ACHN (cell line): ENCODE measurements around the gene NMNAT3.
"Not testable (repeated sequence)": the region's sequence is repeated elsewhere in the genome, so short reads cannot be mapped to it uniquely, and the experiment has no call there.

Experiments
- DNase-seq: peaks from one replicate; pipeline ENCODE4 v3.0.0-alpha.2; 2015
- in situ Hi-C: cut with HindIII; loops from 2 replicates; pipeline ENCODE4 v1.10.0; 2017; ENCODE audit warnings: low sequenced_read_pairs, low pct_ligation_motif_present, low pct_unique_long_range_greater_than_20kb

The NMNAT3 gene

DNA sequence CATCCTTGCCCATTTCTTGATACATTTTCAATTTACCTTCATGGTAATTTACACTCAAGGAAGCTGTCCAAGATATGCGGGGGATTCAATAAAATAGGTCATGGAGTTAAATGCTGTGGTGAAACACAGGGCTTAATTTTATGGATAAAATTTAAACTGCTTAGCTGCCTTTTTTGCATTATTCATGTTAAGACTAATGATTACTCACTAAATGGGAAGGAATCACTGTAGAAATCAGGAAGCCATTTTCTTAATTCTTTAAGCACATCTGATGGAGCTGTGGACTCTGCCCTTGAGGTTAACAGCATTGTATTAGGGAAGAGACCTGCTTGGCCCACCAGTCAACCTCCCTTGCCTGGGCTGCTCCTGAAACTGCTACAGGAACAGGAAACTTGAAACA, 75.8 kb downstream of the NMNAT3 start:
- in situ Hi-C loops, result no loop called here
- DNase-seq, result no peak

DNA sequence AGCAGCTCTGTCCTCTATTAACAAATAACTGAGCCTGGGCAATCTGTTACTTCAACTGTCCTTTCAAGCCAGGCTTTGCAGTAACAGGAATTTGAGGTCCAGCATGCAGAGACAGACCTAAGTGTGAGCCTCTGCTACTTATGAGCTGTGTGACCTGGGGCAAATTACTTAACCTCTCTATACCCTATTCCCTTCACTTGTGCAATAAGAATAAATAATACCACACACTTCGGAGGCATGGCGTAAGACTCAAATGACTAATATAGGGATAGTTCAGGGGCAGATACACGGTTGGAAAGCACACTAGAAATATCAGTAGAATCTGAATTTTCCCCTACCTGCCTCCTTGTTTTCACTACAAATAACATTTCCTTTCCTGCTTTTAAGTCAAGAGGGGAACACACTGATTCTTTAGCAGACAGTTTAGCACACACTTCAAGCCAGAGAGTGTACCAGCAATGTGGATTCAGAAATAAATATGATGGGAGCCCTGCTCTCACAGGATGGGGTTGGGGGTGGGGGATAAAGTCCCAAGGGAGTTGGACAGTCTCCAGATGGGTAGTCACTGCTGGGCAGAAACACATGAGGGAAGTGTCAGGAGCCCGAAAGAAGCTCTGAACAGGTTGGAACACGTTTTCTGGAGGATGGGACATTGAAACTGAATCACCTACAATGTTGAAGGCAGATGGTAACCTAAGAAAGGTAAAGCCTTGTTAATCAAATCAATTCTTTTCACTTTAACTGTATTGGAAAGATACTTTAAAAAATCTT, 76.4 kb downstream of the NMNAT3 start:
- in situ Hi-C loops, result no loop called here
- no peak for DNase-seq

DNA sequence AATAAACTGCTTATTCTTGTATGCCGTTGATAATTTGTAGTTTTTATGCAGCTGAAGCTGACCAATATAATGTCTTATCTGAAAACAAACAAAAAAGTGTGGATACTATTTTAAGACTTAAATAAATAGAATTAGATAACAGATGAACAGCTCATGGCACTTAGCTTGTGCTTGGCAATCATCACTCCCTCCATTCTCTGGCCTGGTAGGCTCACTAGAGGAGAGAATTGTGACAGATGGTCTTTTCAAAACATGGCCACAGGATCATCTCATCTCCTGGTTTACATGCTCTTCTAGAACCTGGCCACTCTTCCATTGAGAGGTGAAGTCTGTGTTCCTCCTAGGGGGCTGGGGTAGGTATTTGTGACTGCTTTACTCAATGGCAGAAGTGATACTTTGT, 79.8 kb downstream of the NMNAT3 start:
- no peak for DNase-seq
- in situ Hi-C loops, result no loop called here

DNA sequence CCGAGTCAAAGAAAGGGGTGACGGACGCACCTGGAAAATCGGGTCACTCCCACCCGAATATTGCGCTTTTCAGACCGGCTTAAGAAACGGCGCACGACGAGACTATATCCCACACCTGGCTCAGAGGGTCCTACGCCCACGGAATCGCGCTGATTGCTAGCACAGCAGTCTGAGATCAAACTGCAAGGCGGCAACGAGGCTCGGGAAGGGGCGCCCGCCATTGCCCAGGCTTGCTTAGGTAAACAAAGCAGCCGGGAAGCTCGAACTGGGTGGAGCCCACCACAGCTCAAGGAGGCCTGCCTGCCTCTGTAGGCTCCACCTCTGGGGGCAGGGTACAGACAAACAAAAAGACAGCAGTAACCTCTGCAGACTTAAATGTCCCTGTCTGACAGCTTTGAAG, 86.6 kb downstream of the NMNAT3 start:
- in situ Hi-C loops, DNase-seq: not testable (repeated sequence)

DNA sequence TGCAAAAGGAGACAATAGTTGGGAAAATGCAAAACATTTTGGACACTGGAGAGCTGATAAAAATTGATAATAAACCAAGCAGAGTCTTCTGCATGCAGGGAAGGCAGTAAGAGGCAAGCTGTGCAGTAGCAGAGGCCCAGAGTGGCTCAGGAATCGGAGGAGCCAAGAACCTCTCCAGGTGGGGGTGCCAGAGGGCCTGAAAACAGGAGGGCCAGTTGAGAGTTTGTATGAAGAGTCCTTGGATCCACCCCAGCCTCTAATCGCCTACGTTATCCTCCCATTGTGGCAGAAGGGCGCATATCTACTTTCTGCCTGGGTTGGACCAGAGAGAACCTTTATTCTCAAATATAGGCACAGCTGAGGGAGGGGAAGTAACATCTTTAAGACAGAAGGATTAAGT, 89.3 kb downstream of the NMNAT3 start:
- peak; percentile 16 for DNase-seq
- in situ Hi-C loops, result no loop called here

DNA sequence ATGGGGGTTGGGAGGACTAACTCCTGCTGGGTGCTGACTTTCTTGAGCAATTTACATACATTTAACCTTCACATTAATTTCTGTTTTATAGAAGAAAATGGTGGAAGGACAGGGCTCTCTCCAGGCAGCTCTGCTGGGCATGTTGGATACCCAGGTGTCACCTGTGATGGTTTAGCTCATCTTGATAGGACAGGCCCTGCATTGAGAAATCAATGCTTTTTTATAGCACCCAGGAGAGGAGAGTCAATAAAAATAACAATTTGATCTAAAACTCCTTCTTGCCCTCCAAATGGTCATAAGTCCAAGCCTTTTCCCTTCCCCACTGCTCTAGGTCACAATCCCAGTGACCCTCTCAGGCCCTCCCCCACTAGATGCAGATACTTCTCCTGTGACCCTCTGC, 90.0 kb downstream of the NMNAT3 start:
- in situ Hi-C loops, result no loop called here

DNA sequence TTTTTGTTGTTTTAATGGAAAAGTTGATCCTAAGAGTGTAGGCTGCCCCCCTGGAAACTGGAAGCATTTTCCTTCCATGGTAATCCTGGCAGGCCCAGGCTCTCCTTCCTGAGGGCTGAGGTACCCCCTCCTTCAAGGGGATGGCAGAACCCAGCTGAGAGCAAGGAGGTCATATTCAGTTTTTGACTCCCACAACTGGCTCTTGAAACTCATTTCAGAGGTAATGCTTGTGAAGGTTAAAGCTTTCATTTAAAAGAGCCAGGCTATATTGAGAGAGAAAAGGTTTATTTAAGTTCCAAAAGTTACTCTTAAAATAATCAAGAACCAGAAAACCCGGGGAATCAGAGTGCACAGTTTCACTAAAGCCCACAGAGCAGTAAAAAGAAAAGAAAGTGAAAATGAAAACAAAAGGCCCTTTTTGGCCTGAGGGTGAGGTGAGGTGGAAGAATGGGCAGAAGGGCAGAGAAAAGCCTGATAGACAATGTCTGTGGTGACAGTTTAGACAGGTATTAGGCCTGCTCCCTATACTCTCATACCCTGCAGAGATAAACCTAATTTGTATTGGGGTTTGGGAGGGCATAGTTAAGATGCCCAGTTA, 91.3 kb downstream of the NMNAT3 start:
- in situ Hi-C loops, result no loop called here
- DNase-seq, result no peak

More for the DNA sequence above, 90.0 kb downstream of the NMNAT3 start:
- DNase-seq, result no peak

DNA sequence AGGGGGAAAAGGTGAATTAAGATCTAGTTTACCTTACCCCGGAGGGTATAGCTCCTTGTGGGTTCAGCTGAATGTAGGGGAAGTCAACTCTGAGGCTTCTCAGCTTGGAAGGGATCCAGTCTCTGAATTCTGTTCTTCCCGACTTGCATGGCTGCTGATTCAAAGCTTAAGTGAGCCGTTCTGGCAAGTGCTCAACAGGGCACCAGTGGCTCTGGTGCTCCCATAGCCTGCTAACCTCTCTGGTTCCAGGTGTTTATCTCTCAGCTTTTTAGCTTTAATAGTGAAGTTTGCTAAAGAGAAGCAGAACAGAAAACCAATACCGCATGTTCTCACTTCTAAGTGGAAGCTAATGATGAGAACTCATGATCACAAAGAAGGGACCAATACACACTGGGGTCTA, 92.0 kb downstream of the NMNAT3 start:
- in situ Hi-C loops, result no loop called here
- DNase-seq, result no peak

DNA sequence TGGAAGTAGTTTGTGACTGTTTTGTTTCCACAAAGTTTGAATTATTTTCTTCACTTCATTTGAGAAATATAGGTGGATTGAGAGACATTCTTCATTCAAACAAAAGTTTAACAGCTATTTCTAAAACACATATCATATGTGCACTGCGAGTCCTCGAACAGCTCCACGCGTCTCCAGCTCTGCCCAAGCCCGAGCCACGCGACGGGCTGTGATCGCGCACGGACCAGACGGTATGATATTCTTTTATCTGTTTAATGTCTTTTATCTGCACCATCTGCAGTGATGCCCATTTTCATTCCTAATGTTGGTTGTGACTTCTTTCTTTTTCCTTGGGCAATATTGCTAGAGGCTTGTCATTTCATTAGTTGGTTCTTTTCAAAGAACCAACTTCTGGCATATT, 94.1 kb downstream of the NMNAT3 start:
- in situ Hi-C loops, DNase-seq: not testable (repeated sequence)

DNA sequence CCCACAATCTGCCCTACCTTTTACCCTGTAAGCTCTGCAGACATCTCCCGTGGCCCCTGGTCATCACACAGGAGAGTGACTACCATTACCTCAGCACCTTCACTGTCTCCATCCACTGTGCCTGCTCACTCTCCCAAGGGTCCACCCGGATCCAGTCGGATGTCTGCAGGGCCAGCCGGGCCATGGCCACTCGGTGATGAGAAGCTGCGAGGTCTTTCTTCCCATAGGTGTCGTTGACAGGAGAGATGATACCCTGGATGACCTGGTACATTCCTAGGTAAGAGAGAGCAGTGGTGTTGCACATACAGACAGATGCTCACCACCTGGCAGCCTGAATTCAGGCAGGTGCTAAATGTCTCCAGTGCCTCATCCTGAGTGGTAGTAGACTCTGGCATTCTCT, 99.0 kb downstream of the NMNAT3 start:
- in situ Hi-C loops, result no loop called here
- DNase-seq, result no peak

DNA sequence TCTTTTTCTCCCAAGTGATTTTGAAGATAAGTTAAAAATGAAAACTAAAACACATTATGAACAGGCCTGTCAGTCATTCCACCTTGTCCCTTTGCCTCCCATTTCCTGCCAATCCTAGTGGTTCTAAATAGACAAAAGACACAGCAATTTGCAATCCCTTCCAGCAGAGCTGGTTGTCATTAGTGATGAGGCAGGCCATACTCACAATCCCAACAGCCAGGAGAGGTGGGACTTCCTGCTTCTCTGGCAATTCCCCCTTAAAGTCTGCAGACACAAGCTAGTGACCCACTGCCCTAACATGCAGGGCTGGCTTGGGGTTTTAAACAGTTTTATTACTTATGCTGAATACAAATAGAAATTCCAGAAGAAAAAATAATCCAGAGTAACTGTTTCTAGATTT, 99.9 kb downstream of the NMNAT3 start:
- in situ Hi-C loops, result no loop called here
- no peak for DNase-seq

DNA sequence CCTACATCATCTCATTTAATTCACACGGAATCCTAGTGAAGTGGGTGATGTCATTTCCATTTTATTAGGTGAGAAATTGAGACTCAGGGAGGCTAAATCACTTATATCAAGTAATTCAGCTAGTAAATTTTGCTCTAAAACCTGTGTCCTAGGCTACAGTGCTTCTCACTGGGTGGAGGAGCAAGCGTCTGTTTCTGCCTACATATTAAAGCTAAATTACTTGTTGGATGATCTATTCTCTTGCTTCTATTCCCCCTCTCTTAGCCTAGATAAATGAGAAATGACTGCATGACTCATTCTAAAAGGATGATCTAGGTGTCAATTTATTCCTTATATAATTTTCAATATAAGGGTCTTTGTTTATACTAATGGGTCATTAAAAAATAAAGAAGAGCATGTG, 100.4 kb downstream of the NMNAT3 start:
- DNase-seq, result no peak
- in situ Hi-C loops, result no loop called here

DNA sequence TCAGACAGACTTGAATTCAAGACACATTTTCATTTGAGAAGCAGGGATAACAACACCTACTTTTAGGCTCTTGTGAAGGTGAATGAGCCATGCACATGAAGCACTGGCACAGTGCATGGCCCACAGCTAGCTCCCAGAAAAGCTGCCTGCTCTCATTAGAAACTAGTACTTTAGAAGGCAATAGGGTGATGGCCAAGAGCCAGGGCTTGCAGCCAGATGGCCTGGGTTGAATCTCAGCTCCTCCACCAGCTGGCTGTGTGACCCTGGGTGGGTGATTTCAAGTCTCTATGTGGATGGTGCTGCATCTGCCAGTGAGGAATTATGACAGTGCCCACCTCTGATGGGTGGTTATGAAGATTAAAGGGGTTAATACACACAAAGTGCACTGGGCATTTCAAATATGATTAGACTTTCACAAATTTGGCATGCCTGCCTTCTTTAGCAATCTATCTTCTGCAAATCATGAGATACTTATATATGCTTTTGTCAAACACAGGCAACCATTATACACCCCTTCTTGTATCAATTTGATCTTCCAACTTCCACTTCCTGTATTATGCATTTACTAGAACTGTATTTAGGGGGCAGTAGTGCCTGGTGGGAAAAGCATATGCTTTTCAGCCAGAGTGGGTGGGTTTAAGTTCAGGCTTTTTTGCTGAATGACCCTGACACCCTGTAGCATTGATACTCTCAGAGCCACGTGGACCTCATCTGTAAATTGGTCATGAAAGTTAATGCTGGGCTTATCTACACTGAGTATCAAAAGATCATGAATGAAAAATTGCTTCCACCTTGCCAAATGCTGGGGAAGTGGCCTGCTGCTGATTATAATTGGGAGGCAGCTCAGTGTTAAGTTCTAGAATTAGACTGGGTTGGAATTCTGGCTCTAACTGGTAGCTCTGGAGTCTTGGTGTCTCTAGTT, 103.5 kb downstream of the NMNAT3 start:
- in situ Hi-C loops, result no loop called here
- no peak for DNase-seq

DNA sequence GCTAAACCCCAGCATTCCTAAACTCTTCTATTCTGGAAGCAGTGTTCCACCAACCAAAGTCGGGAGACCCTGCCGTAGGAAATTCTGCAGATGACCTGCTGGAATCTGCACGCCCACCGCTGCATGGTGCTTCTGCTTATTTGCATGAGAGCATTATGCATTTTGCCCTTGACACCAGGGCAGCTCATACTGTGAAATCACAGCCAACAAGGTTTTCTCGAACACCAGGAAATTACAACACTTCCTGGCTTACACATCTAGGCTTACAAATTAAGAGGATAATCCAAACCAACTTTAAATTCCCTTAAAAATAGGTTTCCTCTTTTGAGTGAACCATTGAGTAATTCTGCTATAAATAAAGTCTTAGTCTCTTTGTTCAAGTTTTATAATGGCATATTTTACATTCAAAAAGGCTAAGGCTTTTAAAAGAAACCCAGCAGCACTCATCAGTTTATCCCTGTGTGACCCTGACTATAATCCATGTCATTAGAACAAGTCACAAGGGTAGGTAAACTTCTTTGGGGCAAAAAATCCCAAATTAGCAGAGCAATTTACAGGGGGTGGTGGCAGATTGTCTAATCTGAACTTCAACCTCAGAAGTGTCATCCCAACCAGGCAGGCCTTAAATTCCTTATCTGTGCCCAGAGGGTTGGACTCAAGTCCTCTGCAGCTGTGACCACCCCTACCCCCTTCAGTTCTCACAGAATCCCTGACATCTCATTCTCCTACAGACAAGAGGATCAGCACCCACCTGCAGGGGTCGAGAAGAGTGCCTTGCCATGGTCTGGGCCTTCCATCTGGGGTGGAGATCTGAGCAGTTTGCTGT, 104.7 kb downstream of the NMNAT3 start:
- in situ Hi-C loops, result no loop called here
- no peak for DNase-seq

DNA sequence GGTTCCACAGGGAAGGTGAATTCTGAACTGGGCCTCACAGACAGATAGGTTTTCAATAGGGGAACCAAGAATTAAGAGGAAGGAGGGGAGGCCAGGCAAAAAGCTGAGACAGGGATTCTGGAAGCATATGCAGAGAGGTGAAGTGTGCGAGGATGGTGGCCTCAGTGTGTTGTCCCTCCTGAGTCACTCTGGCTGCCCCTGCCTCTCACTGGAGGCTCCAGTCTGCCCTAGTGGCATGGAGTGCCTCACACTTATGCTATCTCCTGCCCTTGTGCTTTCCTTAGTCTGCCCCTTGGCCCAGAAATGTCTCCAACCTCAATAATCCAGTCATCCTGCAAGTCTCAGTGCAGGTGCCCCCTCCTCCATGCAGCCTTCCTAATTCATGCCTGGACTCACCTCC, 106.1 kb downstream of the NMNAT3 start:
- in situ Hi-C loops, result no loop called here

DNA sequence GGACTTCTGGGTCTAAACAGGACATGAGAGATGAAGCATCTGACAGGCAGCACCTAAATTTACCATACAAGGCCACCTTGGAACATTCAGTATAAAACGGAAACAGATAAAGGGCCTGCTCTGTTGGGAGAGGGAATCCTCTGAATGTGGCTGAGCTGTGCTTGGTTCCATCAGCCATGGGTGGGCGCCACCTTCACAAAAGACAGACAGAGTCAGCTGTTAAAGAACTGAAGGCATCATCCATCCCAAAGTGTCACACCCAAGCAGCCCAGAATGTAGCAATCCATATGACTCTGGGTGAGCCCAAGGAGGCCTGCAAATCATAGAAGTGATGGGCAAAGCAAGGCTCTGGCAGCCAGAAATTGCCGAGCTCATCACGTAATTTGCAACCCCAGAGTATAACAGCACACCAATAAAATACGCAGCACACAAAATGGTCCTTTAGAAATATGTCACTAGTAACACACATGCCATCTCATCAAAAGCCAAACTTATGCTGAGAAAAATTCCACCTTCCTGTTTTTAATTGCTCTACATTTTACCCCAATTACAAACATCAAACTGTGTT, 113.4 kb downstream of the NMNAT3 start:
- in situ Hi-C loops, result no loop called here

More for the DNA sequence above, 106.1 kb downstream of the NMNAT3 start:
- no peak for DNase-seq

DNA sequence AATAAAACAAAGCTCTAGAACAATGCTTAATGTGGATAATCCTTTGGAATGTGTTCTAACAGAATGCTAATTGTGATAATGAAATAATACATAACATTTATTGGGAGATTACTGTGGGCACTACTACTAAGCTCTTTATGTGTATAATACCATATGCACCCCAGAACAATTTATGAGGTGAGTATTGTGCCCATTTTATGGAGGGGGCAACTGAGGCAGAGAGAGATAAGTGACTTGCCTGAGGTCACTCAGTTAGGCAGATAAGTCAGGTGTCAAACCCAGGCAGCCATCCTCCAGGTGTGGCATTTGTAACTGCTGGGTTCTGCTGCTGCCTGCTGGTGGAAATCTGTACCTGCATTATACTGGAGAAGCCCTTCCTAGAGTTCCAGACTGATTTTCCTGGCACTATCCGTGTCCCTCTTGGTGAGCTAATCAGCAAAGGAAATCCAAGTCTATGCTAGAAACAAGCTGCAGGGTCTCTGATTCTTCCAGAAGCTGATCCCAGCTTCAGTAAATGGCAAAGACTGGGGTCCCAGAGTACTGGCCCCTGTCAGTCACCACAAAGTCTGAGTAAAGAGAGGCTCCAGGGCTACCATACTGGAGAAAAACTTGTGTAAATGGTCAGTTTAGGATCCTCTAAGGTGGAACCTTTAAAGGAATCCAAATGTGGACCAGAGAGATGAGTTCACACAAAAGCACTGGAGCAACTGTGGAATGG, 115.7 kb downstream of the NMNAT3 start:
- peak; percentile 28 for DNase-seq

More for the DNA sequence above, 113.4 kb downstream of the NMNAT3 start:
- no peak for DNase-seq

More for the DNA sequence above, 115.7 kb downstream of the NMNAT3 start:
- in situ Hi-C loops, result no loop called here
